ENCODE measurements around the gene KCNH8. TPM values are rescaled to one million over a fixed set of nuclear protein-coding genes. Genes with fewer than 3 reads are reported as not detected.

Gene KCNH8
- total RNA-seq, 1 experiment from 2014 or later = not detected

DNA sequence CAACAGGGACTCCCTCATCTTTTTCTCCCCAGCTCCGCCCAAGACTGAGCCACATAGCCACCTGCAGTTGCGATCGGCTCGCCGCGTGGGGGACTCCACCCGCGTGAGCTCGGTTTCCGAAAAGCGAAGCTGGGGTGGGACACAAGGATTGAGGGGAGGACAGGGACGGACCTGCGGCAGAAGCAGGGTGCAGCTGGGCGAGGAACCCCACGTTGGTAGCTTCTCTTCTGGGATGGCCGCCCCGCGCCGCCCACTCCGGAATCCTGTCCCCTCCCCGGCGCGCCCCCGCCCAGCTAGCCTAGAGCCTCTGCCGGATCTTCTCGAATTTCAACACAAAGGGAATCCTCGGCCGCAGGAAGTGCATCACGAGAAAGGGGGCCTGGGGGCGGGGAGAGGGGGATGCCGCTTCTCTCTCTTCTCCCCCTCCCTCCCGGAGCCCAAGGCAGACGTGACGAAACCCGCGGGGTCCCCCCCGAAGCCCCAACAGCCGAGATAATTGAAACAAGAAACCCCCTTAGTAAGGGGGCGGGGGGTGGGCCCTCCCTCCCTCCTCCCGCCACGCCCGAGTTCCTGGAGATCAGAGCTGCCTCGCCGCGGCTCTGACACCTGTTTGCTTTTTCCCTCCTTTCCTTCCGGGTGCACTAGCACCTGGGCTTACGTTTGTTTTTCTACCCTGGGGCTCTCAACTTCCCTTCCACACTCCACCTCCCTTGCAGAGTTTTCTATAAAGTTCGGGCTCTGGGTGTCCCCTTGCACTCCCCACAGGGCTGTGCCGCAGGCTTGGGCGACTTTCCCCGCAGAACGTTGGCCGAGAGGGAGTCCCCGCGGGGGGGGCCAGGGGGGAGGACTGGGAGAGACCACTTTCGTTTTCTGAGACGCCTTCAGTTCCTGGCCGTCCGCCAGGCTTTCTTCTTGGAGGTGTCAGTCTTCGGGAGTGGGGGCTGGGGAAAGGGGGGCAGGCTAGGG lies 1.3 kb upstream of the KCNH8 start:
- intact Hi-C loops (cut with micrococcal nuclease; ENCODE audit: unreplicated experiment) (no loop called here), in situ Hi-C loops (cut with HindIII; ENCODE audit: low pct_unique_long_range_greater_than_20kb, low sequenced_read_pairs) (no loop called here)
- POLR2A ChIA-PET = interaction anchor here (0.6 kb wide), 1 partner anchor 282 kb away, joined by 3 read pairs; no protein-coding TSS in a partner anchor
- TF ChIP-seq, protein P1, sequence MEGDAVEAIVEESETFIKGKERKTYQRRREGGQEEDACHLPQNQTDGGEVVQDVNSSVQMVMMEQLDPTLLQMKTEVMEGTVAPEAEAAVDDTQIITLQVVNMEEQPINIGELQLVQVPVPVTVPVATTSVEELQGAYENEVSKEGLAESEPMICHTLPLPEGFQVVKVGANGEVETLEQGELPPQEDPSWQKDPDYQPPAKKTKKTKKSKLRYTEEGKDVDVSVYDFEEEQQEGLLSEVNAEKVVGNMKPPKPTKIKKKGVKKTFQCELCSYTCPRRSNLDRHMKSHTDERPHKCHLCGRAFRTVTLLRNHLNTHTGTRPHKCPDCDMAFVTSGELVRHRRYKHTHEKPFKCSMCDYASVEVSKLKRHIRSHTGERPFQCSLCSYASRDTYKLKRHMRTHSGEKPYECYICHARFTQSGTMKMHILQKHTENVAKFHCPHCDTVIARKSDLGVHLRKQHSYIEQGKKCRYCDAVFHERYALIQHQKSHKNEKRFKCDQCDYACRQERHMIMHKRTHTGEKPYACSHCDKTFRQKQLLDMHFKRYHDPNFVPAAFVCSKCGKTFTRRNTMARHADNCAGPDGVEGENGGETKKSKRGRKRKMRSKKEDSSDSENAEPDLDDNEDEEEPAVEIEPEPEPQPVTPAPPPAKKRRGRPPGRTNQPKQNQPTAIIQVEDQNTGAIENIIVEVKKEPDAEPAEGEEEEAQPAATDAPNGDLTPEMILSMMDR (IDR thresholded peaks at IDR 0.05) = peak; percentile 13; the same call in 1 of the 2 replicates
- TF ChIP-seq POLR2AphosphoS5 (IDR thresholded peaks at IDR 0.05; ENCODE audit: low read depth, low read length) (no peak), SIN3A (IDR thresholded peaks at IDR 0.05; ENCODE audit: borderline replicate concordance, insufficient read depth, low read depth, low read length) (no peak), TCF7L2 (IDR thresholded peaks at IDR 0.05; ENCODE audit: low read depth, low read length) (peak; percentile 46; the same call in 1 of the 2 replicates)
- TF ChIP-seq, protein P2, sequence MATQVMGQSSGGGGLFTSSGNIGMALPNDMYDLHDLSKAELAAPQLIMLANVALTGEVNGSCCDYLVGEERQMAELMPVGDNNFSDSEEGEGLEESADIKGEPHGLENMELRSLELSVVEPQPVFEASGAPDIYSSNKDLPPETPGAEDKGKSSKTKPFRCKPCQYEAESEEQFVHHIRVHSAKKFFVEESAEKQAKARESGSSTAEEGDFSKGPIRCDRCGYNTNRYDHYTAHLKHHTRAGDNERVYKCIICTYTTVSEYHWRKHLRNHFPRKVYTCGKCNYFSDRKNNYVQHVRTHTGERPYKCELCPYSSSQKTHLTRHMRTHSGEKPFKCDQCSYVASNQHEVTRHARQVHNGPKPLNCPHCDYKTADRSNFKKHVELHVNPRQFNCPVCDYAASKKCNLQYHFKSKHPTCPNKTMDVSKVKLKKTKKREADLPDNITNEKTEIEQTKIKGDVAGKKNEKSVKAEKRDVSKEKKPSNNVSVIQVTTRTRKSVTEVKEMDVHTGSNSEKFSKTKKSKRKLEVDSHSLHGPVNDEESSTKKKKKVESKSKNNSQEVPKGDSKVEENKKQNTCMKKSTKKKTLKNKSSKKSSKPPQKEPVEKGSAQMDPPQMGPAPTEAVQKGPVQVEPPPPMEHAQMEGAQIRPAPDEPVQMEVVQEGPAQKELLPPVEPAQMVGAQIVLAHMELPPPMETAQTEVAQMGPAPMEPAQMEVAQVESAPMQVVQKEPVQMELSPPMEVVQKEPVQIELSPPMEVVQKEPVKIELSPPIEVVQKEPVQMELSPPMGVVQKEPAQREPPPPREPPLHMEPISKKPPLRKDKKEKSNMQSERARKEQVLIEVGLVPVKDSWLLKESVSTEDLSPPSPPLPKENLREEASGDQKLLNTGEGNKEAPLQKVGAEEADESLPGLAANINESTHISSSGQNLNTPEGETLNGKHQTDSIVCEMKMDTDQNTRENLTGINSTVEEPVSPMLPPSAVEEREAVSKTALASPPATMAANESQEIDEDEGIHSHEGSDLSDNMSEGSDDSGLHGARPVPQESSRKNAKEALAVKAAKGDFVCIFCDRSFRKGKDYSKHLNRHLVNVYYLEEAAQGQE (IDR thresholded peaks at IDR 0.05; ENCODE audit: insufficient read depth in 1 of 2, low read depth in 2 of 2, low read length in 1 of 2) = no peak
- DNase-seq (ENCODE audit: low read depth, low spot score) = no peak
- no TSS peak for BruUV-seq (replicated peaks)
- no peak overlapping the region for H3K27ac ChIP-seq (ENCODE audit: low read length)
- ATAC-seq = peak; percentile 85
- peaks cover 10% of the 10 kb centered on the region; the same call in 1 of the 2 replicates for H3K27me3 ChIP-seq (ENCODE audit: control insufficient read depth, insufficient read depth, low read length)
- no peaks in the 10 kb centered on the region for H3K36me3 ChIP-seq (ENCODE audit: control insufficient read depth, insufficient read depth, low read length)
- H3K9me3 ChIP-seq (ENCODE audit: control insufficient read depth, insufficient read depth, low read depth, low read length) = no peaks in the 10 kb centered on the region
- peak overlapping the region; percentile 45 to 67 for H3K4me3 ChIP-seq (ENCODE audit: low read depth in 2 of 2, low read length in 2 of 2)
- CTCF ChIA-PET = no interaction called here
- peaks cover 4% of the 10 kb centered on the region; the same call in 1 of the 2 replicates for H3K4me1 ChIP-seq (ENCODE audit: control insufficient read depth, insufficient read depth, low read length)

DNA sequence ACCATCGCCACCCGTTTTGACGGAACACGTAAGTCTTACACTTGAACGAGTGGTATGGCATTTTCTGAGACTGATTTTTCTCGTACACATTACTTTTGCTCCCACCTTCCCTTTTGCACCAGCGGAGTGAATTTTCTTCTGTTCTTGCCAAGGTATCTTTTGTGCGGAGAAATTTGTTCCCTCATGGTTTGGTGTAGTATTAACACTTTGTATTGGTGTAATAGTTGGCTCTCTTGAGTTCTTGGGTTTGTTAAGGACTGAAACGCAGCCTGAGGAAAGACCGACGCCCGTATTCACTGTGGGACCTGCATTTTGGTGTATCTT lies 420 bp downstream of the KCNH8 start:
- POLR2A ChIA-PET = interaction anchor here (0.6 kb wide), 1 partner anchor 12 kb away, joined by 5 read pairs; no protein-coding TSS in a partner anchor
- H3K4me3 ChIP-seq (ENCODE audit: low read depth in 2 of 2, low read length in 2 of 2) = peak overlapping the region in 1 of 2 experiments; percentile 26; a peak in 2 of 4 replicates

More for the DNA sequence above, 420 bp downstream of the KCNH8 start:
- peaks cover 10% of the 10 kb centered on the region; the same call in 1 of the 2 replicates for H3K27me3 ChIP-seq (ENCODE audit: control insufficient read depth, insufficient read depth, low read length)
- no peak for DNase-seq (ENCODE audit: low read depth, low spot score)
- in situ Hi-C loops (cut with HindIII; ENCODE audit: low pct_unique_long_range_greater_than_20kb, low sequenced_read_pairs) = no loop called here
- H3K9me3 ChIP-seq (ENCODE audit: control insufficient read depth, insufficient read depth, low read depth, low read length) = no peaks in the 10 kb centered on the region
- H3K27ac ChIP-seq (ENCODE audit: low read length) = no peak overlapping the region
- no peak for ATAC-seq
- BruUV-seq (replicated peaks) = no TSS peak
- TF ChIP-seq, protein P2 (IDR thresholded peaks at IDR 0.05; ENCODE audit: insufficient read depth in 1 of 2, low read depth in 2 of 2, low read length in 1 of 2) = no peak
- no peak for TF ChIP-seq SIN3A (IDR thresholded peaks at IDR 0.05; ENCODE audit: borderline replicate concordance, insufficient read depth, low read depth, low read length)
- TF ChIP-seq, protein P1 (IDR thresholded peaks at IDR 0.05) = no peak
- no peak for TF ChIP-seq POLR2AphosphoS5 (IDR thresholded peaks at IDR 0.05; ENCODE audit: low read depth, low read length)
- no peak for TF ChIP-seq TCF7L2 (IDR thresholded peaks at IDR 0.05; ENCODE audit: low read depth, low read length)
- CTCF ChIA-PET = no interaction called here
- H3K4me1 ChIP-seq (ENCODE audit: control insufficient read depth, insufficient read depth, low read length) = peaks cover 4% of the 10 kb centered on the region; the same call in 1 of the 2 replicates
- H3K36me3 ChIP-seq (ENCODE audit: control insufficient read depth, insufficient read depth, low read length) = no peaks in the 10 kb centered on the region
- intact Hi-C loops (cut with micrococcal nuclease; ENCODE audit: unreplicated experiment) = no loop called here

Data from Panc1 (cell line).